OCI-LY3 (cell line): ENCODE results near the gene CRB2.
A peak's percentile ranks its signal among the peaks of the same experiment; 100 is the strongest.

ENCODE experiments used
- H2AFZ ChIP-seq: fragments of 200-600, 300-600 bp; shearing (Covaris generic); 2 replicates; pipeline ENCODE4 v1.6.0; 2014; ENCODE audit warnings: antibody characterized with exemption, low read depth, low read length
- H3K27ac ChIP-seq: fragments of 200-600, 300-600 bp; sonication (generic); 2 replicates; pipeline ENCODE4 v1.5.1; 2014; ENCODE audit warnings: mild to moderate bottlenecking, low read length, moderate library complexity, mixed read lengths
- H3K27me3 ChIP-seq: fragments of 200-600, 300-600 bp; sonication (generic); 2 replicates; pipeline ENCODE4 v1.6.1; 2014; ENCODE audit warnings: low read depth, low read length, mixed read lengths
- H3K36me3 ChIP-seq: fragments of 200-600, 300-600 bp; sonication (generic); replicated peaks from 2 replicates; pipeline ENCODE3; 2014; ENCODE audit warnings: low read depth, low read length, mixed read lengths
- H3K4me1 ChIP-seq: fragments of 300-600, 200-600 bp; sonication (generic); 2 replicates; pipeline ENCODE4 v1.6.1; 2014; ENCODE audit warnings: low read length, mixed read lengths
- H3K4me2 ChIP-seq: fragments of 200-600, 300-600 bp; sonication (generic); 2 replicates; pipeline ENCODE4 v1.6.1; 2014; ENCODE audit warnings: low read length, mixed read lengths
- H3K4me3 ChIP-seq: fragments of 300-600, 200-600 bp; sonication (generic); 2 replicates; pipeline ENCODE4 v1.5.1; 2014; ENCODE audit warnings: antibody characterized with exemption, mild to moderate bottlenecking, low read length, moderate library complexity
- H3K79me2 ChIP-seq: fragments of 300-600, 200-600 bp; shearing (Covaris generic); 2 replicates; pipeline ENCODE4 v1.6.1; 2014; ENCODE audit warnings: mild to moderate bottlenecking, low read length, mixed read lengths
- H3K9ac ChIP-seq: fragments of 300-600, 200-600 bp; shearing (Covaris generic); 2 replicates; pipeline ENCODE4 v1.6.0; 2014; ENCODE audit warnings: mild to moderate bottlenecking, low read length, moderate library complexity
- H3K9me3 ChIP-seq: fragments of 200-600, 300-600 bp; shearing (Covaris generic); 2 replicates; pipeline ENCODE4 v1.6.1; 2014; ENCODE audit warnings: low read length, mixed read lengths; ENCODE audit not compliant: insufficient read depth
- H4K20me1 ChIP-seq: fragments of 200-600, 300-600 bp; sonication (generic); 2 replicates; pipeline ENCODE4 v1.6.1; 2016; ENCODE audit warnings: low read length, mixed read lengths; ENCODE audit not compliant: insufficient read depth
- EZH2phosphoT487 ChIP-seq: fragments of 200-600 bp; shearing (Covaris generic); IDR thresholded peaks from 2 replicates; pipeline ENCODE4 v1.6.1; 2018; ENCODE audit warnings: antibody characterized with exemption, mixed run types, low read depth
- TF ChIP-seq, protein P1 (sequence below): fragments of 200-600, 300-600 bp; sonication (generic); IDR thresholded peaks from 2 replicates; pipeline ENCODE4 v1.5.1; 2014; ENCODE audit warnings: antibody characterized with exemption, low read length, low read depth

Gene CRB2

DNA sequence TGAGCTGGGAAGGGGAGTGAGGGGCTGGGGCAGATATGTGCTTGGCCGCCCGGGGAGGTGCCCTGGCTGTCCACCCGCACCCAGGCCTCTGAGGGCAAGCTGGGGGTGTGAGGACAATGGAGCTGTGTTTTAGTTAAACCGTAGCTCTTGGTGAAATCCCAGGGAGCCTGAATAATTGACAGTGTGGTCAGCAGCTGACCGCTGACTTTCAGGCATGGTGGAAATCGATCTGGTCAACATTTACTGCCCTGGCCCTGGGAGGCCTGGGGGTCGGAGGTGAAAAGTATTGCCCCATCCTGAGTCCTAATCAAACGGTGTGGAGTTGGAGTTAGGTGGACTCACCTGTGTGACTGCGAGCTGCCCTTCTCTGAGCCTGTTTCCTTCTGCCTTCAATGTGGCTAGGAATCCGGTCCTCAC is 31.2 kb upstream of the CRB2 start:
- no peak overlapping the region for H2AFZ ChIP-seq
- no peak overlapping the region for H3K4me3 ChIP-seq
- H3K4me1 ChIP-seq = peaks cover 28% of the 10 kb centered on the region
- no peak overlapping the region for H3K9ac ChIP-seq
- no peaks in the 10 kb centered on the region for H3K36me3 ChIP-seq
- no peak overlapping the region for H3K27ac ChIP-seq
- no peak overlapping the region for H3K4me2 ChIP-seq
- no peaks in the 10 kb centered on the region for H3K9me3 ChIP-seq
- no peaks in the 10 kb centered on the region for H4K20me1 ChIP-seq
- no peaks in the 10 kb centered on the region for H3K79me2 ChIP-seq
- TF ChIP-seq EZH2phosphoT487 = no peak
- TF ChIP-seq, protein P1, sequence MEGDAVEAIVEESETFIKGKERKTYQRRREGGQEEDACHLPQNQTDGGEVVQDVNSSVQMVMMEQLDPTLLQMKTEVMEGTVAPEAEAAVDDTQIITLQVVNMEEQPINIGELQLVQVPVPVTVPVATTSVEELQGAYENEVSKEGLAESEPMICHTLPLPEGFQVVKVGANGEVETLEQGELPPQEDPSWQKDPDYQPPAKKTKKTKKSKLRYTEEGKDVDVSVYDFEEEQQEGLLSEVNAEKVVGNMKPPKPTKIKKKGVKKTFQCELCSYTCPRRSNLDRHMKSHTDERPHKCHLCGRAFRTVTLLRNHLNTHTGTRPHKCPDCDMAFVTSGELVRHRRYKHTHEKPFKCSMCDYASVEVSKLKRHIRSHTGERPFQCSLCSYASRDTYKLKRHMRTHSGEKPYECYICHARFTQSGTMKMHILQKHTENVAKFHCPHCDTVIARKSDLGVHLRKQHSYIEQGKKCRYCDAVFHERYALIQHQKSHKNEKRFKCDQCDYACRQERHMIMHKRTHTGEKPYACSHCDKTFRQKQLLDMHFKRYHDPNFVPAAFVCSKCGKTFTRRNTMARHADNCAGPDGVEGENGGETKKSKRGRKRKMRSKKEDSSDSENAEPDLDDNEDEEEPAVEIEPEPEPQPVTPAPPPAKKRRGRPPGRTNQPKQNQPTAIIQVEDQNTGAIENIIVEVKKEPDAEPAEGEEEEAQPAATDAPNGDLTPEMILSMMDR = no peak
- H3K27me3 ChIP-seq = no peaks in the 10 kb centered on the region

DNA sequence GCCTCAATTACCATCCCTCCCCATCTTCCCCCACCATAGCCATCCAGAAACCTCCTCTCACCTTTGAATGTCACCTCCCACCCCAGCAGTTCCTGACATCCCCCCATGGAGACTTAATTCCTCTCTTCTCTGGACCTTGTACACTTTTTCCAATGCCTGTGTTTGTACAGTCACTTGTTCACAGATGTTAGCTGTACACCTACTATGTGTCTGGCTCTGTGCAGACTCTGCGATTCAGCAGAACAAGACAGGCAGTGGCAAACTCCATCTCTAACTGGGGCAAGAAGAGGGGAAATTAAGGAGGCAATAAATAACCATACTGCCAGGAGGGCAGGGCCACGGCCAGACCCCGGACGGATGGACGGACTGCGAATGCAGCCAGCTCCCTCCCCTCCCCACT is 29.8 kb upstream of the CRB2 start:
- no peaks in the 10 kb centered on the region for H3K27me3 ChIP-seq
- no peak for TF ChIP-seq EZH2phosphoT487
- TF ChIP-seq, protein P1 = no peak
- H2AFZ ChIP-seq = no peak overlapping the region
- H3K4me1 ChIP-seq = peaks cover 28% of the 10 kb centered on the region
- no peak overlapping the region for H3K4me3 ChIP-seq
- H3K27ac ChIP-seq = no peak overlapping the region
- no peaks in the 10 kb centered on the region for H3K36me3 ChIP-seq
- H3K9me3 ChIP-seq = no peaks in the 10 kb centered on the region
- no peaks in the 10 kb centered on the region for H4K20me1 ChIP-seq
- H3K4me2 ChIP-seq = peak overlapping the region; percentile 17; the same call in 1 of the 2 replicates
- no peaks in the 10 kb centered on the region for H3K79me2 ChIP-seq
- H3K9ac ChIP-seq = no peak overlapping the region

DNA sequence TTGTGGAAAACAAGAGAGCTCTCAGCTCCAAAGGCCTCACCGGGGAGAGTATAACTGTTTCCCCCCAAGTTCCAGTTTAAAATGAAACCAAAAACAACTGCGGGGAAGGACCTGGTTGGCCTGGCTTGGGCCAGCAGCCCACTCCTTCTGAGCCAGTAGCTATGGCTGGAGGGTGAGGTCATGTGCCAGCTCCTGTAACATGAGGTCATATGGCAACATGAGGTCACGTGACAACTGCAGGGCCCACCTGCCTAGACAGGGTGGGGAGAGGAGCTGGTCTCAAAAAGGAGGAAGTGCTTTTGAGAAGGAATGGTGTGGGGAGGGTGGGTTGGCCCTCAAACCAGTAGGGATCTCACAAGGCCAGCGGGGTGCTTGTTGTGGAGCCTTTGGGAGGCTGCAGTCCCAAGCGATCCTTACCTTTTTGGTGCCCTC is 29.3 kb upstream of the CRB2 start:
- Histone ChIP-seq H3K79me2 (no peaks in the 10 kb centered on the region), H3K4me1 (peaks cover 26% of the 10 kb centered on the region), H3K27me3 (no peaks in the 10 kb centered on the region), H3K9me3 (no peaks in the 10 kb centered on the region), H3K36me3 (no peaks in the 10 kb centered on the region), H3K27ac (no peak overlapping the region), H3K4me3 (no peak overlapping the region), H4K20me1 (no peaks in the 10 kb centered on the region), H3K4me2 (peak overlapping the region; percentile 17; the same call in 1 of the 2 replicates), H3K9ac (no peak overlapping the region), H2AFZ (no peak overlapping the region; the same call in 1 of the 2 replicates)
- TF ChIP-seq, protein P1 = no peak
- TF ChIP-seq EZH2phosphoT487 = no peak

DNA sequence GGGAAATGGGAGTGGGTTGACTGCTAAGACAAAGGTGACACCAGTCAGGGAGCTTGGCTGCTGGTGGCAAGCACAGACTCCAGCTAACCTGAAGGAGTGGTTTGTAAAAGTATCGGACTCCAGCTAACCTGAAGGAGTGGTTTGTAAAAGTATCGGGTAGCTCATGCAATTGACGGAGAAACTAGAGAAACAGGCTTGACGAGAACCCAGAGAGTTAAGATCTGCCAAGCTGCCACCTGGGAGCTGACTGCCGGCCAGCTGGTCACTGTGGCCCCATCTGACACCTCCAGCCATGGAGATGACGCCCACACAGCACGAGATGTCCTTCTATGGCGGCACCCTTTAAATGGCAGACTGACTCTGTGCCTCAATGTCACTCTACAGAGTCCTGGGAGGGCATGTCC is 28.3 kb upstream of the CRB2 start:
- no peak overlapping the region for H3K27ac ChIP-seq
- H3K4me3 ChIP-seq = no peak overlapping the region
- no peaks in the 10 kb centered on the region for H3K79me2 ChIP-seq
- H3K9me3 ChIP-seq = no peaks in the 10 kb centered on the region
- H3K9ac ChIP-seq = no peak overlapping the region
- H3K27me3 ChIP-seq = no peaks in the 10 kb centered on the region
- no peaks in the 10 kb centered on the region for H3K36me3 ChIP-seq
- H3K4me2 ChIP-seq = no peak overlapping the region
- H3K4me1 ChIP-seq = peaks cover 15% of the 10 kb centered on the region
- no peak overlapping the region for H2AFZ ChIP-seq
- H4K20me1 ChIP-seq = no peaks in the 10 kb centered on the region
- TF ChIP-seq, protein P1 = no peak
- TF ChIP-seq EZH2phosphoT487 = no peak
